A549 (cell line): Measurements from ENCODE around the gene STAG2. TPM values are rescaled to one million over a fixed set of nuclear protein-coding genes. Genes with fewer than 3 reads are reported as not detected.

ENCODE experiments used
- ATAC-seq, 2 experiments: fragments of 200-7000 bp in 1 of 2; fragments of >200 bp in 1 of 2; cut with Nextera tagmentation in 1 of 2; cut with Tn5 transposase in 1 of 2; 3 replicates each; pipeline versions ENCODE4 v1.8.0 to v1.9.1; 2018 to 2020; ENCODE audit warnings: mild to moderate bottlenecking in 1 of 2, moderate library complexity in 1 of 2
- CTCF ChIA-PET: fragments of 300-600 bp; sonication (Branson Sonifier 250); formaldehyde crosslinking; extraction: SDS; loops from one replicate; lab custom pipeline; 2021; ENCODE audit warnings: antibody characterized with exemption, inconsistent platforms; lab: Yijun Ruan, JAX
- POLR2A ChIA-PET: fragments of 350-600 bp; formaldehyde crosslinking; extraction: SDS; loops from one replicate; lab custom pipeline; 2021; ENCODE audit warnings: antibody characterized with exemption, inconsistent platforms; lab: Yijun Ruan, JAX
- DNase-seq, 2 experiments: peaks; one replicate each; pipeline versions ENCODE4 v3.0.0 to v3.0.0-alpha.2; 2011 to 2016; ENCODE audit warnings: low read depth in 1 of 2, low spot score in 1 of 2
- FAIRE-seq: peaks from 2 replicates; lab custom pipeline; 2011; peaks lifted over from hg19 to GRCh38; lab: Jason Lieb, UNC
- H3K27ac ChIP-seq, 2 experiments: fragments of >200 bp; sonication (Bioruptor Twin); formaldehyde crosslinking; 3 replicates each; pipeline ENCODE4 v1.5.1; 2016 to 2017
- H3K4me1 ChIP-seq: fragments of >200 bp; sonication (Bioruptor Twin); formaldehyde crosslinking; 3 replicates; pipeline ENCODE4 v1.6.1; 2016
- H3K4me2 ChIP-seq: fragments of >200 bp; sonication (Bioruptor Twin); formaldehyde crosslinking; 3 replicates; pipeline ENCODE4 v1.6.1; 2016
- H3K4me3 ChIP-seq: fragments of >200 bp; sonication (Bioruptor Twin); formaldehyde crosslinking; 3 replicates; pipeline ENCODE4 v1.5.1; 2016
- H3K9me3 ChIP-seq: fragments of >200 bp; sonication (Bioruptor Twin); formaldehyde crosslinking; 3 replicates; pipeline ENCODE4 v1.6.1; 2016
- CBX2 ChIP-seq: fragments of 200-600 bp; sonication (generic); IDR thresholded peaks from 2 replicates; pipeline ENCODE4 v1.6.1; 2016; ENCODE audit warnings: low read depth, mild to moderate bottlenecking, borderline replicate concordance
- CBX8 ChIP-seq: fragments of 200-600 bp; sonication (generic); IDR thresholded peaks from 2 replicates; pipeline ENCODE4 v1.6.1; 2016
- CHD4 ChIP-seq: fragments of 200-600 bp; sonication (generic); IDR thresholded peaks from 2 replicates; pipeline ENCODE4 v1.6.1; 2016; ENCODE audit warnings: antibody characterized with exemption, mild to moderate bottlenecking, borderline replicate concordance
- EP300 ChIP-seq, 2 experiments: fragments of >200 bp; sonication (Bioruptor Twin); formaldehyde crosslinking; IDR thresholded peaks; 2 replicates in 1 of 2; 3 replicates in 1 of 2; pipeline ENCODE4 v1.6.1; 2016 to 2017
- ESRRA ChIP-seq: fragments of 150-350 bp; IDR thresholded peaks from 2 replicates; pipeline ENCODE4 v1.6.1; 2014; ENCODE audit warnings: mild to moderate bottlenecking, low read length, borderline replicate concordance
- HDAC2 ChIP-seq: fragments of 200-600 bp; sonication (generic); IDR thresholded peaks from 2 replicates; pipeline ENCODE4 v1.6.1; 2016
- JUN ChIP-seq, 2 experiments: fragments of >200 bp; sonication (Bioruptor Twin); formaldehyde crosslinking; IDR thresholded peaks; 2 replicates in 1 of 2; 3 replicates in 1 of 2; pipeline ENCODE4 v1.6.1; 2016 to 2017
- MAZ ChIP-seq: fragments of 150-350 bp; IDR thresholded peaks from 2 replicates; pipeline ENCODE4 v1.6.1; 2014; ENCODE audit warnings: antibody characterized with exemption, low read depth, low read length, borderline replicate concordance
- MYC ChIP-seq: IDR thresholded peaks from 2 replicates; pipeline ENCODE4 v1.6.1; 2012; ENCODE audit warnings: mild to moderate bottlenecking, inconsistent platforms, low read length, improper control_type of control experiment, borderline replicate concordance
- NFE2L2 ChIP-seq: fragments of 150-350 bp; conservative IDR thresholded peaks from 2 replicates; pipeline ENCODE4 v1.6.1; 2014; ENCODE audit warnings: low read length
- PHF8 ChIP-seq: fragments of 200-600 bp; sonication (generic); IDR thresholded peaks from 2 replicates; pipeline ENCODE4 v1.6.1; 2016; ENCODE audit warnings: low read depth, mild to moderate bottlenecking, antibody characterized with exemption, moderate library complexity, borderline replicate concordance
- TFCP2L1 ChIP-seq: fragments of 250-450 bp; sonication (Bioruptor Pico); IDR thresholded peaks from 2 replicates; pipeline ENCODE4 v1.5.0; 2021; ENCODE audit warnings: mild to moderate bottlenecking
- TP53 ChIP-seq: fragments of 250-450 bp; sonication (Bioruptor Pico); IDR thresholded peaks from 2 replicates; pipeline ENCODE4 v1.5.0; 2021; ENCODE audit warnings: mild to moderate bottlenecking, moderate library complexity
- whole genome bisulfite sequencing: methylation state at CpG from one replicate; pipeline ENCODE4 v1.1.6; 2017; ENCODE audit errors: missing lambda C conversion rate; 5-methylcytosine and 5-hydroxymethylcytosine counted together
- polyA minus RNA-seq: library from RNA; depleted of rRNA, polyadenylated mRNA; stranded (reverse); fragments of >200 nt; gene quantifications from 2 replicates; pipeline ENCODE4 v1.2.3, GENCODE V29; 2011; rRNA and poly(A)+ RNA removed
- polyA plus RNA-seq, 4 experiments: library from polyadenylated mRNA; depleted of rRNA in 3 of 4; stranded (reverse); fragments of >200 nt; fragmentation: RNase III in 1 of 4; extraction: RNeasy Plus Mini Kit Qiagen cat#74134 plus additional on column Dnase treatment in 1 of 4; gene quantifications; 2 replicates in 3 of 4; 3 replicates in 1 of 4; pipeline ENCODE4 v1.2.3, GENCODE V29; 2011 to 2017
- TF ChIP-seq, protein P1 (sequence below): fragments of >200 bp; sonication (Bioruptor Twin); formaldehyde crosslinking; IDR thresholded peaks from 2 replicates; pipeline ENCODE4 v1.6.1; 2016
- TF ChIP-seq, protein P2 (sequence below): fragments of >200 bp; sonication (Bioruptor Twin); formaldehyde crosslinking; IDR thresholded peaks from 3 replicates; pipeline ENCODE4 v1.6.1; 2016
- TF ChIP-seq, protein P3 (sequence below): fragments of 200-600 bp; sonication (generic); IDR thresholded peaks from 2 replicates; pipeline ENCODE4 v1.6.1; 2016; ENCODE audit warnings: antibody characterized with exemption, mild to moderate bottlenecking, moderate library complexity
- TF ChIP-seq, protein P4 (sequence below): IDR thresholded peaks from 2 replicates; pipeline ENCODE4 v1.6.1; 2012
- TF ChIP-seq, protein P5 (sequence below): fragments of 250-450 bp; sonication (Bioruptor Pico); IDR thresholded peaks from 2 replicates; pipeline ENCODE4 v1.5.0; 2020; ENCODE audit warnings: low read depth, mild to moderate bottlenecking, moderate library complexity

STAG2 gene
- polyA plus RNA-seq (2011; rRNA removed) (67.3 and 92.8 TPM in 2 replicates), polyA plus RNA-seq (2017; fragmentation: RNase III; extraction: RNeasy Plus Mini Kit Qiagen cat#74134 plus additional on column Dnase treatment) (45.5 to 49.5 TPM (median 46.2 TPM) in 3 replicates), polyA minus RNA-seq (45.4 and 48.3 TPM in 2 replicates)
- 11.2 and 12.0 TPM in 2 replicates for polyA plus RNA-seq (2012; cell fraction: cytosol; rRNA removed)
- polyA plus RNA-seq (2012; cell fraction: nucleus; rRNA removed) = 7.9 and 10.0 TPM in 2 replicates

DNA sequence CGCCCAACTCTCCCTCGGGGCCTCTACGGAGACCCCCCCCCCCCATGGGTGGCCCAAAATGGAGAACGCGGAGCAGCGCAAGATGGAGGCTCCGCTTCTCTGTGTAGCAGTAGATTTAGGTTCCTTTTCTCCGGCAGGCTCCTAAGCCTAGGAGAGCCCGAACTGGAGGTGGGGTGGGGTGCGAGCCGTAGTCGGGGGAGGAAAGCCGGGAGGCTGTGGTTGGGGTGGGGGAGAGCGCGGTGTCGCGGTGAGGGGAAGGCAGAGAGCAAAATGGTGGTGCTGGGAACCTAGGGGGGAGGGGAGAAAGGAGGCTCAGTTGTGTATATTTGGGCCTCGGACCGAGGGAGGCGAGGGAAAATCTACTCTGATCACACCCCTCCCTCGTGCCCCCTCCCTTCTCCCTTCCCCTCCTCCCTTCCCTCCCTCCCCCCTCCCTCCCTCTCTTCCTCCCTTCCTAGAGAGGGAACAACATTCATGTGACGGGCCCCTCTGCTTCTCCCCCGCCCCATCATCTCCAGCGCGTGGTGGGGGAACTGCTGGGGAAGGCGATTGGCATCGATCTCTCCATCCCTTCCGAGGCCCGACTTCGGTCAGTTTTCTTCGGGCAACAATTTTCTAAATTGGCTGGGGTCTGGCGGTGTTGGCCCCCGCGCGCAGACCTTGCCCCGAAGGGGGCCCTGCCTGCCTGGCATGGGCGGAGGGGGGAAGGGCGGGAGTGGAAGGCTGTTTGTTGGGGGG is at the start of gene STAG2:
TSS of gene STAG2 (plus strand) at position 439 of the 738 bp plus-strand sequence. CDS start 60,922 bp downstream, outside the sequence.
- DNase-seq = peak; percentile 71 to 94
- Histone ChIP-seq H3K27ac (peak within 1 kb of the TSS; percentile 100), H3K9me3 (no peaks in the 10 kb centered on the region), H3K4me1 (peaks cover 24% of the 10 kb centered on the region), H3K4me2 (peak within 1 kb of the TSS; percentile 91), H3K4me3 (peak within 1 kb of the TSS; percentile 94)
- ChIA-PET POLR2A (interaction anchor here (0.6 to 1.0 kb wide), 3 partner anchors 8 to 169 kb away, joined by 3 to 4 read pairs (median 4); no protein-coding TSS in a partner anchor), CTCF (interaction anchor here (0.7 to 2.3 kb wide), 10 partner anchors 9 to 329 kb away, joined by 3 to 31 read pairs (median 4); no protein-coding TSS in a partner anchor)
- no peak for FAIRE-seq
- TF ChIP-seq CHD4 (no peak), ESRRA (no peak), HDAC2 (no peak), MAZ (peak; percentile 83), CBX2 (no peak), PHF8 (peak; percentile 47; the same call in 1 of the 2 replicates), NFE2L2 (no peak), TP53 (CRISPR knock-in tag) (no peak), JUN (IDR thresholded peaks at IDR 0.05) (peak in 1 of 2 experiments; percentile 76; a peak in 4 of 5 replicates), MYC (peak; percentile 29; the same call in 1 of the 2 replicates), CBX8 (no peak), EP300 (IDR thresholded peaks at IDR 0.05) (peak in 1 of 2 experiments; percentile 15; a peak in 1 of 5 replicates), TFCP2L1 (CRISPR knock-in tag) (no peak)
- TF ChIP-seq, protein P1, sequence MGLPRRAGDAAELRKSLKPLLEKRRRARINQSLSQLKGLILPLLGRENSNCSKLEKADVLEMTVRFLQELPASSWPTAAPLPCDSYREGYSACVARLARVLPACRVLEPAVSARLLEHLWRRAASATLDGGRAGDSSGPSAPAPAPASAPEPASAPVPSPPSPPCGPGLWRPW = no peak
- TF ChIP-seq, protein P2, sequence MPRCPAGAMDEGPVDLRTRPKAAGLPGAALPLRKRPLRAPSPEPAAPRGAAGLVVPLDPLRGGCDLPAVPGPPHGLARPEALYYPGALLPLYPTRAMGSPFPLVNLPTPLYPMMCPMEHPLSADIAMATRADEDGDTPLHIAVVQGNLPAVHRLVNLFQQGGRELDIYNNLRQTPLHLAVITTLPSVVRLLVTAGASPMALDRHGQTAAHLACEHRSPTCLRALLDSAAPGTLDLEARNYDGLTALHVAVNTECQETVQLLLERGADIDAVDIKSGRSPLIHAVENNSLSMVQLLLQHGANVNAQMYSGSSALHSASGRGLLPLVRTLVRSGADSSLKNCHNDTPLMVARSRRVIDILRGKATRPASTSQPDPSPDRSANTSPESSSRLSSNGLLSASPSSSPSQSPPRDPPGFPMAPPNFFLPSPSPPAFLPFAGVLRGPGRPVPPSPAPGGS = peak; percentile 51; the same call in 1 of the 3 replicates
- TF ChIP-seq, protein P3, sequence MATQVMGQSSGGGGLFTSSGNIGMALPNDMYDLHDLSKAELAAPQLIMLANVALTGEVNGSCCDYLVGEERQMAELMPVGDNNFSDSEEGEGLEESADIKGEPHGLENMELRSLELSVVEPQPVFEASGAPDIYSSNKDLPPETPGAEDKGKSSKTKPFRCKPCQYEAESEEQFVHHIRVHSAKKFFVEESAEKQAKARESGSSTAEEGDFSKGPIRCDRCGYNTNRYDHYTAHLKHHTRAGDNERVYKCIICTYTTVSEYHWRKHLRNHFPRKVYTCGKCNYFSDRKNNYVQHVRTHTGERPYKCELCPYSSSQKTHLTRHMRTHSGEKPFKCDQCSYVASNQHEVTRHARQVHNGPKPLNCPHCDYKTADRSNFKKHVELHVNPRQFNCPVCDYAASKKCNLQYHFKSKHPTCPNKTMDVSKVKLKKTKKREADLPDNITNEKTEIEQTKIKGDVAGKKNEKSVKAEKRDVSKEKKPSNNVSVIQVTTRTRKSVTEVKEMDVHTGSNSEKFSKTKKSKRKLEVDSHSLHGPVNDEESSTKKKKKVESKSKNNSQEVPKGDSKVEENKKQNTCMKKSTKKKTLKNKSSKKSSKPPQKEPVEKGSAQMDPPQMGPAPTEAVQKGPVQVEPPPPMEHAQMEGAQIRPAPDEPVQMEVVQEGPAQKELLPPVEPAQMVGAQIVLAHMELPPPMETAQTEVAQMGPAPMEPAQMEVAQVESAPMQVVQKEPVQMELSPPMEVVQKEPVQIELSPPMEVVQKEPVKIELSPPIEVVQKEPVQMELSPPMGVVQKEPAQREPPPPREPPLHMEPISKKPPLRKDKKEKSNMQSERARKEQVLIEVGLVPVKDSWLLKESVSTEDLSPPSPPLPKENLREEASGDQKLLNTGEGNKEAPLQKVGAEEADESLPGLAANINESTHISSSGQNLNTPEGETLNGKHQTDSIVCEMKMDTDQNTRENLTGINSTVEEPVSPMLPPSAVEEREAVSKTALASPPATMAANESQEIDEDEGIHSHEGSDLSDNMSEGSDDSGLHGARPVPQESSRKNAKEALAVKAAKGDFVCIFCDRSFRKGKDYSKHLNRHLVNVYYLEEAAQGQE = 0 out of 2 replicates have a peak, but pooled peaks have one; percentile 14
- TF ChIP-seq, protein P4, sequence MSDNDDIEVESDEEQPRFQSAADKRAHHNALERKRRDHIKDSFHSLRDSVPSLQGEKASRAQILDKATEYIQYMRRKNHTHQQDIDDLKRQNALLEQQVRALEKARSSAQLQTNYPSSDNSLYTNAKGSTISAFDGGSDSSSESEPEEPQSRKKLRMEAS = peak; percentile 63; the same call in 1 of the 2 replicates
- TF ChIP-seq, protein P5, sequence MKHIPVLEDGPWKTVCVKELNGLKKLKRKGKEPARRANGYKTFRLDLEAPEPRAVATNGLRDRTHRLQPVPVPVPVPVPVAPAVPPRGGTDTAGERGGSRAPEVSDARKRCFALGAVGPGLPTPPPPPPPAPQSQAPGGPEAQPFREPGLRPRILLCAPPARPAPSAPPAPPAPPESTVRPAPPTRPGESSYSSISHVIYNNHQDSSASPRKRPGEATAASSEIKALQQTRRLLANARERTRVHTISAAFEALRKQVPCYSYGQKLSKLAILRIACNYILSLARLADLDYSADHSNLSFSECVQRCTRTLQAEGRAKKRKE (CRISPR knock-in tag) = no peak
- WGBS = 2% methylated on average over 21 of the region's 38 CpGs
- peak; percentile 65 for ATAC-seq
